LNCaP clone FGC (cell line): ENCODE results near the gene AHCYL2.

ENCODE experiments used
- DNase-seq: peaks from one replicate; pipeline ENCODE4 v3.0.0-alpha.2; 2011; ENCODE audit warnings: low read depth
- H3K4me3 ChIP-seq: 2 replicates; pipeline ENCODE4 v1.5.1; 2011; ENCODE audit warnings: mild to moderate bottlenecking, low read depth, low read length, control low read depth
- TF ChIP-seq, protein P1 (sequence below): IDR thresholded peaks from 2 replicates; pipeline ENCODE4 v1.5.1; 2012; ENCODE audit warnings: mild to moderate bottlenecking; ENCODE audit not compliant: control insufficient read depth, insufficient read depth; ENCODE audit errors: extremely low read depth

The AHCYL2 gene

DNA sequence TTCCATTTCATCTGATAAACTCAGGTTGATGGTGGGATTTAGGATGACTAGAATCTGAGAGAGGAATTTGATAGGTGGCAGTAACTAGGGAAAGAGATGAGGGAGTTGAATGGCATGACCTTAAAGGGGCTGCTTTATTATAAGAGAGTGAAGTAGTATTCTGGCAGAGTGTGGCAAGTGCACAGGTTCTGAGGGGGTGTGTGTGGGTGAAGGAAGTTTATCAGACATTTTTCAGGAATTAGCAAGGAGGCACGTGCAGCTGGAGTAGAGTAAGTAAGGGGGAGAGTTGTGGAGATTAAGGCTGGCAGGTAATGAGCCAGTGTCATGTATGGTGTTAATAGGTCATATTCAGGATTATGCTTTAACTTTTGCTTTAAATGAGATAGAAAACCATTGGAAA, 40.5 kb downstream of the AHCYL2 start:
- no peak for DNase-seq
- TF ChIP-seq, protein P1, sequence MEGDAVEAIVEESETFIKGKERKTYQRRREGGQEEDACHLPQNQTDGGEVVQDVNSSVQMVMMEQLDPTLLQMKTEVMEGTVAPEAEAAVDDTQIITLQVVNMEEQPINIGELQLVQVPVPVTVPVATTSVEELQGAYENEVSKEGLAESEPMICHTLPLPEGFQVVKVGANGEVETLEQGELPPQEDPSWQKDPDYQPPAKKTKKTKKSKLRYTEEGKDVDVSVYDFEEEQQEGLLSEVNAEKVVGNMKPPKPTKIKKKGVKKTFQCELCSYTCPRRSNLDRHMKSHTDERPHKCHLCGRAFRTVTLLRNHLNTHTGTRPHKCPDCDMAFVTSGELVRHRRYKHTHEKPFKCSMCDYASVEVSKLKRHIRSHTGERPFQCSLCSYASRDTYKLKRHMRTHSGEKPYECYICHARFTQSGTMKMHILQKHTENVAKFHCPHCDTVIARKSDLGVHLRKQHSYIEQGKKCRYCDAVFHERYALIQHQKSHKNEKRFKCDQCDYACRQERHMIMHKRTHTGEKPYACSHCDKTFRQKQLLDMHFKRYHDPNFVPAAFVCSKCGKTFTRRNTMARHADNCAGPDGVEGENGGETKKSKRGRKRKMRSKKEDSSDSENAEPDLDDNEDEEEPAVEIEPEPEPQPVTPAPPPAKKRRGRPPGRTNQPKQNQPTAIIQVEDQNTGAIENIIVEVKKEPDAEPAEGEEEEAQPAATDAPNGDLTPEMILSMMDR: no peak
- no peak overlapping the region for H3K4me3 ChIP-seq

DNA sequence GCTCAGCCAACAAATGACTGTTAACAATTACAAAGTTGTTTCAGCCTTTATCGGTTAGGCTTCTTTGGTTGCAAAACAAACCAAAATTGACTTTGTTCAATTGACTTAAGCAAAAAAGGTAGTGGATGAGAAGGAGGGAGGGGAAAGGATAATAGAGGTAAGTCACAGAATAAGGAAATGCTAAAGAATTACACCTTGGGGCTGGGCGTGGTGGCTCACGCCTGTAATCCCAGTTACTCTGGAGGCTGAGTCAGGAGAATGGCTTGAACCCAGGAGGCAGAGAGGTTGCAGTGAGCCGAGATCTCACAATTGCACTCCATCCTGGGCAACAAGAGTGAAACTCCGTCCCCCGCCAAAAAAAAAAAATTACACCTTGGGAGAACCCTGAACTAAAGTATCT, 41.4 kb downstream of the AHCYL2 start:
- H3K4me3 ChIP-seq: no peak overlapping the region
- TF ChIP-seq, protein P1: no peak
- no peak for DNase-seq

DNA sequence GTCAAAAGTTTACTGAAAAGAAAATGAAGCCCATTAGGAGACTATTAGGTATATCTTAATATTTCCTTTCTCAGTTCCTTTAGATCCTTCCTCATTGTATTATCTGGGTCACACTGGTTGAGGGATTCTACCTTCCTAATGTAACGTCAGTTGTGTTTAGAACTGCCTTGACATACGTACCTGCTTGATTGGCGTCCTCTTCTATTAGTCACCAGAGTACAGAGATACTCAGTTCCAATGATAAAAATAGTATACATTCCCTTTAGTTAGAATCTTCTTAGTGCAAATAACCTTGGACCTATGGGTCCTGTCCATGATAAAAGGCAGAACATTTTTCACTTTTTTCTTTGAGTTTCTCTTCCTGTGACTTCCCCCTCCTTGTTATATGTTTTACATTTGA, 45.2 kb downstream of the AHCYL2 start:
- DNase-seq: no peak
- no peak overlapping the region for H3K4me3 ChIP-seq
- TF ChIP-seq, protein P1: no peak

DNA sequence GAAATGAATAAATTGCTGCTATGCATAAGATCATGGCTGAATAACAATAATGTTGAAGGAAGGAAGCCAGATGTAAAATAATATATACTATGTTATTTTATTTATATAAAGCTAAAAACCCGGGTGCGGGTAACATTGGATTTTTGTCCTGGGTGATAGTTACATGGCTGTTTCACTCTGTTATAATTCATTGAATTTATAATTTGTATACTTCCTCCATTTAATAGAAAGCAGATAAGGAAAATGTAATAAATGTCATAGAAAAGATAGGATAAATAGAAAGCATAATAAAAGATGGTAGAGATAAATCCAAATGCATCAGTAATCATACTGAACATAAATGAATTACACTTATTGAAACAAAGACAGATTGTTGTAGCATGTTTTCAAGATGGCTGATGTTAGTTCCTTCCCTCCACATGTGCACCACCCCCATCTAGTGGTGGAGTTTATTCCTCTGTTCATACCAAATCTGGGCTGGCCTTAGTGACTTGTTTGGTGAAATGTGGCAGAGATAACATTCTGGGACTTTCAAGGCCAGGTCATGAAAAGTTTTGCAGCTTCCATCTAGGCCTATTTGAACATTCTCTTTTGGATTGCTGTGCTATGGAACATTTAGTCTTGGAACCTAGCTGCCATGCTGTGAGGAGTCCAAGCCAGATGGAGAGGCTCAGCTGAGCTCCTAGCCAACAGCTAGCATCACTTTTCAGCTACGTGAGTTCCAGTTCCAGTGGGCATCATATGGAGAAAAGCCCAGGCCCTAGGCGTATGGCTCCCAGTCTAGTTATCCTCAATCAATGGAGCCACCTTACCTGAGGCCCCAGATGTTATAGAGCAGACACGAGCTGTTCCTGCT, 46.9 kb downstream of the AHCYL2 start:
- TF ChIP-seq, protein P1: peak; percentile 52
- no peak overlapping the region for H3K4me3 ChIP-seq
- peak; percentile 14 for DNase-seq

DNA sequence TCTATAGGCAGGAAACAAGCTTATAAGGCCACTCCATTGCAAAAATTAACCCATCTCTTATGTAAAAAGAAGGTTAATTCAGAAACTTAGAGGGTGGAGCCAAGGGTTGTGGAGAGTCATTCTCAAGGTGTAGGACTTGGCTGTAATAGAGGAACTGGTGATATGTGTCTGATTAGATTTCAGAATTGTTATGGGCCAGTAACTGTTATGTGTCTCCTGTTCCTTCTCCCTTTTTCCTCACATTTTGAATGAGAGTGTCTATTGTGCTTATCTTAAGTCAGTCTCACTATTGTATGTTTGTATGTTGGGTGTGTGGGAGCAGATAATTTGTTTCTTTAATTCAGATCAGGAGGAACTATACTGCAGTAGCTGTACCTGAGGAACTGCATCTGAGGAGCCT, 49.1 kb downstream of the AHCYL2 start:
- H3K4me3 ChIP-seq: no peak overlapping the region
- TF ChIP-seq, protein P1: no peak
- DNase-seq: no peak

DNA sequence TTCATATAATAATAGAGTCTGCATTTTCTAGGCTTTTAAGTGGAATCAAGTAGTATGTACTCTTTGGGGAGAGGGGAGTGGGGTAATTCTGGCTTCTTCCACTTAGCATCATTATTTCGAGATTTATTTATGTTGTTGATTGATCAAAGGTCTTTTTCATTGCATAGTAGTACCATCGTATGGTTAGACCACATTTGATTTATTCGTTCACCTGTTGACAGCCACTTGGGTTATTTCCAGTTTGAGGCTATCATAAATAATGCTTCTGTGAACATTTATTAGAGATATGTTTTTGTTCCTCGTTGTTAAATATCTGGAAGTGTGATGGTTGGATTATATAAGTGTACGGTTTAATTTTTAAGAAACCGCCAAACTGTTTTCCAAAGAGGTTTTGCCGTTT, 52.8 kb downstream of the AHCYL2 start:
- TF ChIP-seq, protein P1: no peak
- H3K4me3 ChIP-seq: no peak overlapping the region
- no peak for DNase-seq

DNA sequence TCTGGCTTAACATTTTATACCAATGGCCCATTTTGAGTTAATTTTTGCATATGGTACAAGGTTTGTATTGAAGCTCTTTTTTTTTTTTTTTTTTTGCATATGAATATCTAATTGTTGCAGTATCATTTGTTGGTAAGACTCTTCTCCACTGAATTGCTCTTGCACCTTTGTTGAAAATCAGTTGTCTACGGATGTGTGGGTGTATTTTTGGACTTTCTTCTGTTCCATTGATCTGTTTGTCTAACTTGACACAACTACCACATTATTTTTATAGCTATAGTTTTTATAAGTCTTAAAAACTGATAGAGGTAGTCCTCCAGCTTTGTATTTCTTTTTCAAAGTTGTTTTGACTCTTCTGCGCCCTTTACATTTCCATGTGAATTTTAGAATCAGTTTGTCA, 53.9 kb downstream of the AHCYL2 start:
- DNase-seq: no peak
- TF ChIP-seq, protein P1: no peak
- no peak overlapping the region for H3K4me3 ChIP-seq
